H9 (cell line): ENCODE measurements around the gene BAZ1B. TPM values are rescaled to one million over a fixed set of nuclear protein-coding genes. Genes with fewer than 3 reads are reported as not detected.

Source experiments
- DNase-seq: peaks from one replicate; pipeline ENCODE4 v3.0.0-alpha.2; 2017
- H2AFZ ChIP-seq: one replicate; pipeline ENCODE4 v1.6.1; 2013; ENCODE audit warnings: mild to moderate bottlenecking, low read length, control low read depth, moderate library complexity
- H2AK5ac ChIP-seq: 2 replicates; pipeline ENCODE4 v1.6.1; 2013; ENCODE audit warnings: low read length, control low read depth, mixed read lengths; ENCODE audit not compliant: insufficient read length
- H2BK120ac ChIP-seq: one replicate; pipeline ENCODE4 v1.6.1; 2013; ENCODE audit warnings: low read depth, mild to moderate bottlenecking, low read length, control low read depth, inconsistent platforms; ENCODE audit not compliant: poor library complexity, severe bottlenecking
- H2BK12ac ChIP-seq: 2 replicates; pipeline ENCODE4 v1.6.1; 2013; ENCODE audit warnings: low read length, control low read depth, mixed read lengths, low read depth; ENCODE audit not compliant: insufficient read length
- H2BK15ac ChIP-seq: 2 replicates; pipeline ENCODE4 v1.6.1; 2013; ENCODE audit warnings: low read depth, low read length, control low read depth
- H2BK20ac ChIP-seq: one replicate; pipeline ENCODE4 v1.6.1; 2013; ENCODE audit warnings: low read depth, mild to moderate bottlenecking, low read length, control low read depth, inconsistent platforms; ENCODE audit not compliant: poor library complexity, severe bottlenecking
- H2BK5ac ChIP-seq: 2 replicates; pipeline ENCODE4 v1.6.1; 2013; ENCODE audit warnings: low read length, control low read depth, mixed read lengths; ENCODE audit not compliant: insufficient read length
- H3K14ac ChIP-seq: 2 replicates; pipeline ENCODE4 v1.6.1; 2013; ENCODE audit warnings: low read length, control low read depth; ENCODE audit not compliant: insufficient read depth
- H3K18ac ChIP-seq: 2 replicates; pipeline ENCODE4 v1.6.1; 2013; ENCODE audit warnings: low read depth, mild to moderate bottlenecking, mixed read lengths, low read length, control low read depth; ENCODE audit not compliant: insufficient read length
- H3K23ac ChIP-seq: 2 replicates; pipeline ENCODE4 v1.6.1; 2013; ENCODE audit warnings: low read length, control low read depth, mixed read lengths, low read depth; ENCODE audit not compliant: insufficient read length
- H3K23me2 ChIP-seq: 2 replicates; pipeline ENCODE4 v1.6.1; 2013; ENCODE audit warnings: low read depth, mild to moderate bottlenecking, mixed read lengths, low read length, control low read depth; ENCODE audit not compliant: insufficient read length, poor library complexity, severe bottlenecking
- H3K27ac ChIP-seq: 2 replicates; pipeline ENCODE4 v1.5.1; 2013; ENCODE audit warnings: low read length, control low read depth, mixed read lengths, low read depth; ENCODE audit not compliant: insufficient read length
- H3K27me3 ChIP-seq: 2 replicates; pipeline ENCODE4 v1.6.1; 2013; ENCODE audit warnings: low read length, control low read depth, inconsistent platforms; ENCODE audit not compliant: insufficient read depth
- H3K4ac ChIP-seq: 2 replicates; pipeline ENCODE4 v1.6.1; 2013; ENCODE audit warnings: low read depth, mild to moderate bottlenecking, control low read depth, inconsistent platforms, low read length, moderate library complexity
- H3K4me1 ChIP-seq: 2 replicates; pipeline ENCODE4 v1.6.1; 2013; ENCODE audit warnings: low read length, control low read depth, inconsistent platforms; ENCODE audit not compliant: insufficient read depth
- H3K4me2 ChIP-seq: 2 replicates; pipeline ENCODE4 v1.6.1; 2013; ENCODE audit warnings: low read length, control low read depth, mixed read lengths; ENCODE audit not compliant: insufficient read length, insufficient read depth
- H3K56ac ChIP-seq: 2 replicates; pipeline ENCODE4 v1.6.1; 2013; ENCODE audit warnings: low read depth, mild to moderate bottlenecking, mixed read lengths, low read length, control low read depth; ENCODE audit not compliant: insufficient read length
- H3K79me1 ChIP-seq: 2 replicates; pipeline ENCODE4 v1.6.1; 2013; ENCODE audit warnings: low read depth, mild to moderate bottlenecking, moderate library complexity, low read length, control low read depth, inconsistent platforms; ENCODE audit not compliant: insufficient read depth, poor library complexity, severe bottlenecking
- H3K79me2 ChIP-seq: 2 replicates; pipeline ENCODE4 v1.6.1; 2013; ENCODE audit warnings: low read length, control low read depth, inconsistent platforms; ENCODE audit not compliant: insufficient read depth
- H3K9ac ChIP-seq: 2 replicates; pipeline ENCODE4 v1.6.1; 2013; ENCODE audit warnings: low read length, control low read depth, mixed read lengths; ENCODE audit not compliant: insufficient read length; ENCODE audit errors: extremely low read depth
- H3K9me3 ChIP-seq: one replicate; pipeline ENCODE4 v1.6.1; 2013; ENCODE audit warnings: low read depth, low read length, inconsistent platforms; ENCODE audit not compliant: control insufficient read depth
- H3T11ph ChIP-seq: one replicate; pipeline ENCODE4 v1.6.1; 2013; ENCODE audit warnings: mild to moderate bottlenecking, low read length, control low read depth, inconsistent platforms
- H4K20me1 ChIP-seq: one replicate; pipeline ENCODE4 v1.6.1; 2013; ENCODE audit not compliant: control insufficient read depth, insufficient read length, insufficient read depth
- H4K5ac ChIP-seq: 2 replicates; pipeline ENCODE4 v1.6.1; 2013; ENCODE audit warnings: low read depth, mild to moderate bottlenecking, mixed read lengths, low read length, control low read depth; ENCODE audit not compliant: insufficient read length
- H4K8ac ChIP-seq: replicated peaks from 2 replicates; pipeline ENCODE4 v1.6.1; 2013; ENCODE audit warnings: low read length, control low read depth, mixed read lengths, low read depth; ENCODE audit not compliant: insufficient read length
- H4K91ac ChIP-seq: 2 replicates; pipeline ENCODE4 v1.6.1; 2013; ENCODE audit warnings: low read depth, mild to moderate bottlenecking, moderate library complexity, mixed read lengths, low read length, control low read depth; ENCODE audit not compliant: insufficient read length
- H3K27ac Mint-ChIP-seq, 3 experiments: 2 replicates in 2 of 3; 3 replicates in 1 of 3; pipeline ENCODE4 v1.8.0; 2020 to 2021; ENCODE audit warnings: mixed read lengths in 3 of 3, mild to moderate bottlenecking in 1 of 3, moderate library complexity in 1 of 3
- H3K27me3 Mint-ChIP-seq: 2 replicates; pipeline ENCODE4 v1.8.0; 2021; ENCODE audit warnings: low read depth, mild to moderate bottlenecking, moderate library complexity, mixed read lengths
- H3K36me3 Mint-ChIP-seq, 3 experiments: 2 replicates in 2 of 3; 3 replicates in 1 of 3; pipeline ENCODE4 v1.8.0; 2020 to 2021; ENCODE audit warnings: low read depth in 3 of 3, mixed read lengths in 3 of 3; ENCODE audit not compliant: insufficient read depth in 1 of 3
- H3K4me1 Mint-ChIP-seq, 2 experiments: 2 replicates each; pipeline ENCODE4 v1.8.0; 2020; ENCODE audit warnings: mixed read lengths in 2 of 2
- H3K4me3 Mint-ChIP-seq, 2 experiments: 2 replicates in 1 of 2; 3 replicates in 1 of 2; pipeline ENCODE4 v1.8.0; 2020 to 2021; ENCODE audit warnings: mild to moderate bottlenecking in 2 of 2, mixed read lengths in 2 of 2, moderate library complexity in 1 of 2
- H3K9me3 Mint-ChIP-seq, 2 experiments: 2 replicates in 1 of 2; 3 replicates in 1 of 2; pipeline ENCODE4 v1.8.0; 2020; ENCODE audit warnings: mild to moderate bottlenecking in 2 of 2, mixed read lengths in 2 of 2, moderate library complexity in 1 of 2
- CTCF ChIP-seq: fragments of 200-600 bp; sonication (generic); conservative IDR thresholded peaks from 3 replicates; pipeline ENCODE4 v1.8.0; 2021; ENCODE audit warnings: antibody characterized with exemption, mild to moderate bottlenecking
- WGBS: extraction: QIAGEN DNeasy Blood & Tissue Kit; methylation state at CpG from one replicate; pipeline ENCODE4 v1.1.7; 2013; ENCODE audit warnings: missing lambda C conversion rate, low lambda C conversion rate, mixed read lengths; ENCODE audit not compliant: insufficient read length; ENCODE audit errors: extremely low coverage; 5-methylcytosine and 5-hydroxymethylcytosine counted together
- total RNA-seq: library from RNA; stranded (reverse); gene quantifications from 2 replicates; pipeline ENCODE4 v1.2.1, GENCODE V29; 2021

Gene BAZ1B
- total RNA-seq, 1 experiment from 2014 or later, result 96.4 TPM

- Mint-ChIP-seq H3K9me3 (no peaks in the 10 kb centered on the region), H3K27ac (peak overlapping the region in 1 of 3 experiments; percentile 89; a peak in 3 of 7 replicates), H3K4me3 (no peak overlapping the region), H3K36me3 (peaks cover 20 to 57% (median 45%) of the 10 kb centered on the region in 3 experiments; a peak in 6 of 7 replicates), H3K4me1 (no peaks in the 10 kb centered on the region), H3K27me3 (no peaks in the 10 kb centered on the region)
- DNase-seq, result no peak
- Histone ChIP-seq H3K4me2 (no peak overlapping the region), H4K5ac (no peak overlapping the region), H3K23ac (no peak overlapping the region), H3K79me1 (no peaks in the 10 kb centered on the region), H3K4me1 (no peaks in the 10 kb centered on the region), H3K79me2 (no peaks in the 10 kb centered on the region), H3K9ac (no peak overlapping the region), H3K23me2 (no peaks in the 10 kb centered on the region), H4K91ac (no peak overlapping the region), H2AK5ac (no peak overlapping the region), H2AFZ (no peak overlapping the region), H3K56ac (no peak overlapping the region), H4K20me1 (no peaks in the 10 kb centered on the region), H3K27me3 (no peaks in the 10 kb centered on the region), H3K4ac (no peak overlapping the region), H3K18ac (no peak overlapping the region), H3K27ac (no peak overlapping the region), H3K14ac (no peak overlapping the region), H3T11ph (no peak overlapping the region), H2BK5ac (no peak overlapping the region), H2BK120ac (no peak overlapping the region), H2BK15ac (no peak overlapping the region), H3K9me3 (no peaks in the 10 kb centered on the region), H2BK12ac (no peak overlapping the region), H2BK20ac (no peak overlapping the region), H4K8ac (no peak overlapping the region)
- no peak for TF ChIP-seq CTCF
- no CpG with 5 or more reads among the region's 16 CpGs for WGBS
Observed at GRCh38 chr7:73537051-73537450, 15.0 kb upstream of the BAZ1B start.
